GM13976 (cell line): ENCODE measurements around the gene ABHD12B.

ENCODE experiments used
- DNase-seq: peaks from one replicate; pipeline ENCODE4 v3.0.0; 2012; ENCODE audit warnings: low spot score
- CTCF ChIP-seq: IDR thresholded peaks from 2 replicates; pipeline ENCODE4 v1.5.1; 2012; ENCODE audit warnings: borderline replicate concordance, mild to moderate bottlenecking; ENCODE audit not compliant: insufficient read depth; ENCODE audit errors: extremely low read depth, missing control alignments, control extremely low read depth
- in situ Hi-C: fragments of 300-500 bp; cut with MboI; formaldehyde crosslinking; loops from one replicate; pipeline ENCODE4 v1.12.0; 2022; ENCODE audit warnings: low sequenced_read_pairs, mixed read lengths, inconsistent platforms; ENCODE audit not compliant: unreplicated experiment

The ABHD12B gene

GRCh38 chr14:50948205-50948604 is 76.4 kb downstream of the ABHD12B start:
- no peak for DNase-seq
- no peak for TF ChIP-seq CTCF
- in situ Hi-C loops: no loop called here

- no peak for DNase-seq
These were observed 79.2 kb downstream of the ABHD12B start for GRCh38 chr14:50951032-50951431.

GRCh38 chr14:50953502-50953901 is 81.6 kb downstream of the ABHD12B start:
- no peak for TF ChIP-seq CTCF
- no peak for DNase-seq
- in situ Hi-C loops: no loop called here

More at GRCh38 chr14:50951032-50951431, 79.2 kb downstream of the ABHD12B start:
- TF ChIP-seq CTCF: no peak
- in situ Hi-C loops: no loop called here
